GM06990 (cell line): Measurements from ENCODE around the gene NRXN2.
"Not testable (repeated sequence)": the region's sequence is repeated elsewhere in the genome, so short reads cannot be mapped to it uniquely, and the experiment has no call there.

Experiments used
- DNase-seq: peaks from one replicate; pipeline ENCODE4 v3.0.0-alpha.2; 2011; ENCODE audit not compliant: insufficient read length; ENCODE audit errors: extremely low read depth
- H3K27me3 ChIP-seq: replicated peaks from 2 replicates; pipeline ENCODE4 v1.6.0; 2011; ENCODE audit warnings: low read length; ENCODE audit not compliant: control insufficient read depth, insufficient read depth
- H3K36me3 ChIP-seq: 2 replicates; pipeline ENCODE4 v1.5.1; 2011; ENCODE audit warnings: low read length; ENCODE audit not compliant: control insufficient read depth, insufficient read depth
- H3K4me3 ChIP-seq: replicated peaks from 2 replicates; pipeline ENCODE4 v1.5.1; 2011; ENCODE audit warnings: low read depth, mild to moderate bottlenecking, control low read depth, low read length
- CTCF ChIP-seq: IDR thresholded peaks from 2 replicates; pipeline ENCODE4 v1.5.1; 2011; ENCODE audit warnings: low read length, control low read depth, mild to moderate bottlenecking, inconsistent platforms; ENCODE audit not compliant: insufficient read depth, poor library complexity, severe bottlenecking

Gene NRXN2

GRCh38 chr11:64564947-64565889 lies 157.8 kb downstream of the NRXN2 start:
- H3K36me3 ChIP-seq: no peaks in the 10 kb centered on the region
- H3K27me3 ChIP-seq: no peaks in the 10 kb centered on the region; the same call in 1 of the 2 replicates
- no peak for DNase-seq
- H3K4me3 ChIP-seq: no peak overlapping the region
- peak; percentile 13 for TF ChIP-seq CTCF

GRCh38 chr11:64564419-64564818 lies 158.6 kb downstream of the NRXN2 start:
- H3K27me3 ChIP-seq: no peaks in the 10 kb centered on the region; the same call in 1 of the 2 replicates
- H3K36me3 ChIP-seq: no peaks in the 10 kb centered on the region
- TF ChIP-seq CTCF: no peak
- no peak for DNase-seq
- no peak overlapping the region for H3K4me3 ChIP-seq

- DNase-seq: no peak
- Histone ChIP-seq H3K27me3 (no peaks in the 10 kb centered on the region; the same call in 1 of the 2 replicates), H3K4me3 (no peak overlapping the region), H3K36me3 (no peaks in the 10 kb centered on the region)
- no peak for TF ChIP-seq CTCF
These were observed 159.0 kb downstream of the NRXN2 start for GRCh38 chr11:64563966-64564365.

- no peaks in the 10 kb centered on the region for H3K36me3 ChIP-seq
- H3K4me3 ChIP-seq: no peak overlapping the region
- no peaks in the 10 kb centered on the region; the same call in 1 of the 2 replicates for H3K27me3 ChIP-seq
- no peak for TF ChIP-seq CTCF
- no peak for DNase-seq
These were observed 160.2 kb downstream of the NRXN2 start for GRCh38 chr11:64562723-64563351.

- DNase-seq: no peak
- no peaks in the 10 kb centered on the region for H3K36me3 ChIP-seq
- H3K4me3 ChIP-seq: no peak overlapping the region
- no peaks in the 10 kb centered on the region; the same call in 1 of the 2 replicates for H3K27me3 ChIP-seq
- TF ChIP-seq CTCF: no peak
These were observed 160.8 kb downstream of the NRXN2 start for GRCh38 chr11:64561984-64562722.

GRCh38 chr11:64561429-64561828 lies 161.6 kb downstream of the NRXN2 start:
- H3K27me3 ChIP-seq: not testable (repeated sequence)

More at GRCh38 chr11:64561429-64561828, 161.6 kb downstream of the NRXN2 start:
- H3K36me3 ChIP-seq, H3K4me3 ChIP-seq, DNase-seq: not testable (repeated sequence)
